ENCODE measurements around the gene NEO1.
"Not testable (repeated sequence)": the region's sequence is repeated elsewhere in the genome, so short reads cannot be mapped to it uniquely, and the experiment has no call there.

- TF ChIP-seq, protein P1, sequence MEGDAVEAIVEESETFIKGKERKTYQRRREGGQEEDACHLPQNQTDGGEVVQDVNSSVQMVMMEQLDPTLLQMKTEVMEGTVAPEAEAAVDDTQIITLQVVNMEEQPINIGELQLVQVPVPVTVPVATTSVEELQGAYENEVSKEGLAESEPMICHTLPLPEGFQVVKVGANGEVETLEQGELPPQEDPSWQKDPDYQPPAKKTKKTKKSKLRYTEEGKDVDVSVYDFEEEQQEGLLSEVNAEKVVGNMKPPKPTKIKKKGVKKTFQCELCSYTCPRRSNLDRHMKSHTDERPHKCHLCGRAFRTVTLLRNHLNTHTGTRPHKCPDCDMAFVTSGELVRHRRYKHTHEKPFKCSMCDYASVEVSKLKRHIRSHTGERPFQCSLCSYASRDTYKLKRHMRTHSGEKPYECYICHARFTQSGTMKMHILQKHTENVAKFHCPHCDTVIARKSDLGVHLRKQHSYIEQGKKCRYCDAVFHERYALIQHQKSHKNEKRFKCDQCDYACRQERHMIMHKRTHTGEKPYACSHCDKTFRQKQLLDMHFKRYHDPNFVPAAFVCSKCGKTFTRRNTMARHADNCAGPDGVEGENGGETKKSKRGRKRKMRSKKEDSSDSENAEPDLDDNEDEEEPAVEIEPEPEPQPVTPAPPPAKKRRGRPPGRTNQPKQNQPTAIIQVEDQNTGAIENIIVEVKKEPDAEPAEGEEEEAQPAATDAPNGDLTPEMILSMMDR (IDR thresholded peaks at IDR 0.05; ENCODE audit: insufficient read depth, low read depth, low read length), result not testable (repeated sequence)
- not testable (repeated sequence) for TF ChIP-seq EZH2 (IDR thresholded peaks at IDR 0.05; ENCODE audit: insufficient read depth, low read length)
Measured at GRCh38 chr15:73166711-73167110, 114.4 kb downstream of the NEO1 start.
